Activated CD4-positive, alpha-beta T cell treated with anti-CD3 and anti-CD28 coated beads for 48 hours (primary cell): ENCODE measurements around the gene TNFRSF1A.
A peak's percentile ranks its signal among the peaks of the same experiment; 100 is the strongest.
"Not testable (repeated sequence)": the region's sequence is repeated elsewhere in the genome, so short reads cannot be mapped to it uniquely, and the experiment has no call there.

Experiments
- DNase-seq: peaks from one replicate; pipeline ENCODE4 v3.0.0-alpha.2; 2020

Gene TNFRSF1A

GRCh38 chr12:6355491-6356373 lies 13.9 kb upstream of the TNFRSF1A start:
- DNase-seq: no peak

- DNase-seq: no peak
Measured at GRCh38 chr12:6354495-6355393, 12.9 kb upstream of the TNFRSF1A start.

GRCh38 chr12:6352193-6353173 lies 10.6 kb upstream of the TNFRSF1A start:
- no peak for DNase-seq

- DNase-seq: no peak
Measured at GRCh38 chr12:6351622-6352021, 9.7 kb upstream of the TNFRSF1A start.

GRCh38 chr12:6347367-6348338 lies 5.8 kb upstream of the TNFRSF1A start:
- no peak for DNase-seq

GRCh38 chr12:6346942-6347341 lies 5.1 kb upstream of the TNFRSF1A start:
- DNase-seq: no peak

GRCh38 chr12:6346235-6346832 lies 4.5 kb upstream of the TNFRSF1A start:
- no peak for DNase-seq

- peak; percentile 69 for DNase-seq
Measured at GRCh38 chr12:6345319-6346091, 3.6 kb upstream of the TNFRSF1A start.

- DNase-seq: not testable (repeated sequence)
Measured at GRCh38 chr12:6344101-6344660, 2.3 kb upstream of the TNFRSF1A start.

GRCh38 chr12:6343518-6343917 lies 1.6 kb upstream of the TNFRSF1A start:
- DNase-seq: no peak

GRCh38 chr12:6342140-6342889 lies 439 bp upstream of the TNFRSF1A start:
- DNase-seq: no peak

GRCh38 chr12:6340745-6341416 lies 995 bp downstream of the TNFRSF1A start:
- DNase-seq: no peak

GRCh38 chr12:6340032-6340638 lies 1.7 kb downstream of the TNFRSF1A start:
- DNase-seq: peak; percentile 34

- no peak for DNase-seq
Measured at GRCh38 chr12:6338955-6339354, 2.9 kb downstream of the TNFRSF1A start.

GRCh38 chr12:6338536-6338935 lies 3.3 kb downstream of the TNFRSF1A start:
- not testable (repeated sequence) for DNase-seq

- no peak for DNase-seq
Measured at GRCh38 chr12:6337958-6338433, 3.9 kb downstream of the TNFRSF1A start.
